Breast epithelium (tissue), 3 donors: ENCODE measurements around the gene STAU1.

Source experiments
- POLR2A ChIP-seq: fragments of 450-650 bp; IDR thresholded peaks from one replicate; pipeline ENCODE4 v1.6.1; 2016; ENCODE audit warnings: antibody characterized with exemption, mild to moderate bottlenecking, moderate library complexity
- POLR2AphosphoS5 ChIP-seq, 3 donors: sonication (generic); formaldehyde crosslinking; IDR thresholded peaks; one replicate each; pipeline ENCODE4 v1.6.1; 2017; ENCODE audit warnings: antibody characterized with exemption in 3 of 3
- TF ChIP-seq, protein P1 (sequence below), 3 donors: fragments of 450-650 bp; IDR thresholded peaks; one replicate each; pipeline ENCODE4 v1.5.1; 2016 to 2017; ENCODE audit warnings: antibody characterized with exemption in 3 of 3, mild to moderate bottlenecking in 3 of 3, moderate library complexity in 3 of 3

DNA sequence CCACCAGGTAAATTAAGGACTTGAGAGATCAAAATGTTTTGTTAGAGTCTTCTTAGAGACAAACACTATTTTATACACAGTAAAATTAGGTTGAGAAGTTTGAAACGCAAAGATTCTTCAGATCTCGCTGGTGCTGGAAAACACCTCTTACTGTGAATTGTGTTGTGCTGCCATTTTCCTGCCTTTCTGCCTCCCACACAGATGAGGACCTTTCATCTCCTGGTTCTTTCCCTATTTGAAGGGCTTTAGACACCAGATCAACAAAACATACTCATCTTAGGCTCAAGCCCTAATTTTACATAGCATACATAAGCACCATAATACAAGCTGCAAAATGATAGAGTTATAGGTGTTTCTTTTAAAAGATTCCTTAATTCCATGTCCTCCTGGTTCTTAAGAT lies 18.6 kb downstream of the STAU1 start:
- TF ChIP-seq POLR2A (no peak), POLR2AphosphoS5 (IDR thresholded peaks at IDR 0.05) (no peak)
- TF ChIP-seq, protein P1, sequence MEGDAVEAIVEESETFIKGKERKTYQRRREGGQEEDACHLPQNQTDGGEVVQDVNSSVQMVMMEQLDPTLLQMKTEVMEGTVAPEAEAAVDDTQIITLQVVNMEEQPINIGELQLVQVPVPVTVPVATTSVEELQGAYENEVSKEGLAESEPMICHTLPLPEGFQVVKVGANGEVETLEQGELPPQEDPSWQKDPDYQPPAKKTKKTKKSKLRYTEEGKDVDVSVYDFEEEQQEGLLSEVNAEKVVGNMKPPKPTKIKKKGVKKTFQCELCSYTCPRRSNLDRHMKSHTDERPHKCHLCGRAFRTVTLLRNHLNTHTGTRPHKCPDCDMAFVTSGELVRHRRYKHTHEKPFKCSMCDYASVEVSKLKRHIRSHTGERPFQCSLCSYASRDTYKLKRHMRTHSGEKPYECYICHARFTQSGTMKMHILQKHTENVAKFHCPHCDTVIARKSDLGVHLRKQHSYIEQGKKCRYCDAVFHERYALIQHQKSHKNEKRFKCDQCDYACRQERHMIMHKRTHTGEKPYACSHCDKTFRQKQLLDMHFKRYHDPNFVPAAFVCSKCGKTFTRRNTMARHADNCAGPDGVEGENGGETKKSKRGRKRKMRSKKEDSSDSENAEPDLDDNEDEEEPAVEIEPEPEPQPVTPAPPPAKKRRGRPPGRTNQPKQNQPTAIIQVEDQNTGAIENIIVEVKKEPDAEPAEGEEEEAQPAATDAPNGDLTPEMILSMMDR (IDR thresholded peaks at IDR 0.05) = no peak
